ENCODE results near the gene ACP6. TPM values are rescaled to one million over a fixed set of nuclear protein-coding genes. Genes with fewer than 3 reads are reported as not detected.

ACP6 gene
- 10 to 100 TPM; 16.0 to 19.2 TPM for total RNA-seq

GRCh38 chr1:147670319-147671001, at the start of gene ACP6:
ACP6 (minus strand) TSS chr1:147670524; CDS start chr1:147670048, 476 bp downstream.

Other genes with a start within 250 kb of the ACP6 start
- 10 to 100 TPM; 12.9 to 17.9 TPM for gene BCL9, start 129.0 kb downstream of the ACP6 start, total RNA-seq
- gene GJA5, start 90.1 kb upstream of the ACP6 start, total RNA-seq, result not detected
- gene GJA8, start 232.3 kb upstream of the ACP6 start, total RNA-seq, result not detected

Measured in activated naive CD4-positive, alpha-beta T cell treated with anti-CD3 and anti-CD28 coated beads, Interleukin-2, amount 10 ng/mL, durations not matched to agents 5 hours and 36 hours (primary cell).